ENCODE measurements around the gene SESN1.

- no peak for TF ChIP-seq CTCF (IDR thresholded peaks at IDR 0.05)
- TF ChIP-seq POLR2A (IDR thresholded peaks at IDR 0.05) = no peak
Measured at GRCh38 chr6:109015176-109015575, 79.5 kb downstream of the SESN1 start.
